Measurements from ENCODE around the gene SEC61A1. TPM values are rescaled to one million over a fixed set of nuclear protein-coding genes. Genes with fewer than 3 reads are reported as not detected.

Gene SEC61A1
- total and polyA plus RNA-seq, 5 donors from 2014 or later: 112 to 127 (median 125) TPM

DNA sequence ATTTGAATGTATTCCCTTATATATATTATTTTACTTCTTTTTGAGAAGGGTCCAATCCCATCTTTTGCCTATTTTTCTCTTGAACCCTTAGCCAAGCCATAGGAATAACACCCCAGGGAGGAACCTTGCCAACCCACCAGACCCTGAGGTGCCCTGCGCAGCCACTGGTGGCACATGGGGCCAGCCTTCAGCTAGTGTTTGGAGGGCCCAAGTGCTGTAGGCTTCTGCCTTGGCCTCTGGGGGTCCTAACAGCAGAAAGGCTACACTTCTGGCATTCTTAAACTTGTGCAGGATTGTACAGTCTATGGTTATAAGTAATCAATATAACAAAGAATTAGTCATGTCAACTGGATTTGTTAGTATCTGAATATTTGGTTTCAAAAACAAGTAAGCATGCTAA is 36.9 kb downstream of the SEC61A1 start:
- H3K4me1 ChIP-seq (ENCODE audit: control insufficient read depth, insufficient read depth, low read length, poor library complexity, severe bottlenecking): no peaks in the 10 kb centered on the region
- DNase-seq: no peak
- H3K27me3 ChIP-seq (ENCODE audit: control insufficient read depth, insufficient read depth, low read length): no peaks in the 10 kb centered on the region
- Mint-ChIP-seq H3K4me1 (peaks cover 0 to 2% (median 0%) of the 10 kb centered on the region in 4 donors), H3K36me3 (peaks cover 52% of the 10 kb centered on the region), H3K4me3 (no peak overlapping the region), H3K9me3 (no peaks in the 10 kb centered on the region), H3K27me3 (no peaks in the 10 kb centered on the region), H3K27ac (no peak overlapping the region)
- no peak overlapping the region for H3K27ac ChIP-seq (ENCODE audit: insufficient read depth, low read length, poor library complexity, severe bottlenecking)
- H3K4me3 ChIP-seq (ENCODE audit: low read depth, low read length): no peak overlapping the region
- no peak for ATAC-seq (ENCODE audit: low read depth in 2 of 2)
- H3K36me3 ChIP-seq (ENCODE audit: control insufficient read depth, insufficient read depth, low read length): peaks cover 55% of the 10 kb centered on the region
- H3K9me3 ChIP-seq (ENCODE audit: control insufficient read depth in 2 of 2, low read length in 2 of 2): no peaks in the 10 kb centered on the region

GRCh38 chr3:128091586-128091985 is 39.3 kb downstream of the SEC61A1 start:
- ATAC-seq (ENCODE audit: low read depth in 2 of 2) (no peak), DNase-seq (no peak)
- no peaks in the 10 kb centered on the region for H3K4me1 ChIP-seq (ENCODE audit: control insufficient read depth, insufficient read depth, low read length, poor library complexity, severe bottlenecking)
- no peak overlapping the region for H3K27ac ChIP-seq (ENCODE audit: insufficient read depth, low read length, poor library complexity, severe bottlenecking)
- H3K27me3 ChIP-seq (ENCODE audit: control insufficient read depth, insufficient read depth, low read length): no peaks in the 10 kb centered on the region
- no peak overlapping the region for H3K4me3 Mint-ChIP-seq
- H3K9me3 Mint-ChIP-seq: no peaks in the 10 kb centered on the region
- no peaks in the 10 kb centered on the region for H3K9me3 ChIP-seq (ENCODE audit: control insufficient read depth in 2 of 2, low read length in 2 of 2)
- H3K27ac Mint-ChIP-seq: no peak overlapping the region
- H3K36me3 Mint-ChIP-seq: peaks cover 52% of the 10 kb centered on the region
- H3K36me3 ChIP-seq (ENCODE audit: control insufficient read depth, insufficient read depth, low read length): peaks cover 52% of the 10 kb centered on the region
- H3K27me3 Mint-ChIP-seq: no peaks in the 10 kb centered on the region
- H3K4me3 ChIP-seq (ENCODE audit: low read depth, low read length): no peak overlapping the region
- peaks cover 4 to 11% (median 7%) of the 10 kb centered on the region in 4 donors for H3K4me1 Mint-ChIP-seq

DNA sequence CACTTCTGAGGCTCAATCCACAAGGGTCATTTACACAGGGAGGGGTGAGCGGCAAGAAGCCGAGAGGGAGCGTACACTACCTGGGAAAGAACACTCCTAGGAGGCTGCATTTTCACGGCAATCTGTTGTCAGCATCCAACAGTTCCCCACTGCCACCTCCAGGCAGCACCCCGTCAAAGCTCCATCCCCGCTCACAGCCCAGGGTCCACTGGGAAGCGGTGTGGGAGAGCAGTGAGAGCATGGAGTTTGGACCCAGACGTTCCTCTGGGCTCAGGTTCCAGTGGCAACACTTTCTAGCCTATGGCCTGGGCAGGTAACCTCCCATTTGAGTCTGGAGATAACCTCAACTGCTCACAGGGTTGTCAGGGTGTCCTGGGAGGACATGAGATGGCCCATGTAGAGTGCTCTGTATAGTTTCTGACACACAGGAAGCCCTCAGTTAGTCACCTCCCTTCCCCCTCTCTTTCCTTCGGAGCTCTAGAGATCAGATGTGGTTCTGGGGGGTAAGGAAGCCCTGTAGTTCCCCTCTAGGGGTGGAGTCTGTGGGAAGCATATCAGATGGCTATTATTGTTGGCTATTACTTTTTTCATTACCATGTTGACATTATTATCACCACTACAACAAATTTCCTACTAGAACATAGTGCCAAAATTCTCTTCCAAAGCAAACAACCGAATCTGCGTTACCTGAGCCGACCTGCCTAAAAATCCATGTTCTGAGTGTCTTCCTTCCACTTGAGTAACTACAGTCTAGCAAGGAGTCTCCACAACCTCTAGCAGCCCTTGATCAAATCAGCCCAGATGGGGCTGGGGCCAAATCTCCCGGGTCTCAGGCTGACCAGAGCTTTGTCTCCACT is 42.3 kb downstream of the SEC61A1 start:
- ATAC-seq (ENCODE audit: low read depth in 2 of 2): no peak
- Mint-ChIP-seq H3K27me3 (no peaks in the 10 kb centered on the region), H3K4me3 (no peak overlapping the region), H3K27ac (peak overlapping the region in 2 of 3 donors; percentile 0 to 2), H3K36me3 (peaks cover 62% of the 10 kb centered on the region), H3K4me1 (peaks cover 4 to 11% (median 7%) of the 10 kb centered on the region in 4 donors), H3K9me3 (no peaks in the 10 kb centered on the region)
- Histone ChIP-seq H3K4me1 (ENCODE audit: control insufficient read depth, insufficient read depth, low read length, poor library complexity, severe bottlenecking) (no peaks in the 10 kb centered on the region), H3K27me3 (ENCODE audit: control insufficient read depth, insufficient read depth, low read length) (no peaks in the 10 kb centered on the region), H3K4me3 (ENCODE audit: low read depth, low read length) (no peak overlapping the region), H3K27ac (ENCODE audit: insufficient read depth, low read length, poor library complexity, severe bottlenecking) (no peak overlapping the region), H3K9me3 (ENCODE audit: control insufficient read depth in 2 of 2, low read length in 2 of 2) (no peaks in the 10 kb centered on the region), H3K36me3 (ENCODE audit: control insufficient read depth, insufficient read depth, low read length) (peaks cover 69% of the 10 kb centered on the region)
- peak in 1 of 3 donors; percentile 34 for DNase-seq

GRCh38 chr3:128095222-128095703 is 43.0 kb downstream of the SEC61A1 start:
- H3K4me3 ChIP-seq (ENCODE audit: low read depth, low read length): no peak overlapping the region
- peaks cover 67% of the 10 kb centered on the region for H3K36me3 Mint-ChIP-seq
- peak overlapping the region in 1 of 4 donors; percentile 9 for H3K4me3 Mint-ChIP-seq
- H3K27me3 Mint-ChIP-seq: no peaks in the 10 kb centered on the region
- peaks cover 76% of the 10 kb centered on the region for H3K36me3 ChIP-seq (ENCODE audit: control insufficient read depth, insufficient read depth, low read length)
- no peaks in the 10 kb centered on the region for H3K27me3 ChIP-seq (ENCODE audit: control insufficient read depth, insufficient read depth, low read length)
- ATAC-seq (ENCODE audit: low read depth in 2 of 2): peak; percentile 95 to 97
- peaks cover 4 to 11% (median 7%) of the 10 kb centered on the region in 4 donors for H3K4me1 Mint-ChIP-seq
- no peaks in the 10 kb centered on the region for H3K4me1 ChIP-seq (ENCODE audit: control insufficient read depth, insufficient read depth, low read length, poor library complexity, severe bottlenecking)
- peak; percentile 65 to 81 (median 78) for DNase-seq
- no peak overlapping the region for H3K27ac ChIP-seq (ENCODE audit: insufficient read depth, low read length, poor library complexity, severe bottlenecking)
- H3K9me3 ChIP-seq (ENCODE audit: control insufficient read depth in 2 of 2, low read length in 2 of 2): no peaks in the 10 kb centered on the region
- peak overlapping the region in 1 of 3 donors; percentile 78 for H3K27ac Mint-ChIP-seq
- H3K9me3 Mint-ChIP-seq: no peaks in the 10 kb centered on the region

DNA sequence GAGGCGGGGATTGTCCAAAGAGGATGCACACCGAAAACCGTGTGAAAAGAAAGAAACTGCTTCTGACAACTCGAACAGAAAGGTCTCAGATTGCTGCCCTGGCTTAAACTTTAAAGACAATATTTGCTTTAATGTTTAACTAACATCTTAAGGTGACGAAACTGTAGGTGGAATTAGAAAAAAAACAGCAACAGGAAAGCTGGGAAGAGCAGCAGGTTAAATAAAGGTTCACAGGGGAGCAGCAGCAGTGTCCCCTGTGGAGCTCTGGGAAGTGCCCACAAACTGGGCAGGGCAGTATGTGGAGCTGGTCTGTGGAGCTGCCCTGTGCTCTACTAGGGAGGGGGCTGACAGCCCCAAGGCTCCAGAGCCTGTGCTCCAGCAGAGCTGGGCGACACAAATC is 46.0 kb downstream of the SEC61A1 start:
- no peaks in the 10 kb centered on the region for H3K4me1 ChIP-seq (ENCODE audit: control insufficient read depth, insufficient read depth, low read length, poor library complexity, severe bottlenecking)
- ATAC-seq (ENCODE audit: low read depth in 2 of 2) (no peak), DNase-seq (no peak)
- H3K4me3 ChIP-seq (ENCODE audit: low read depth, low read length): no peak overlapping the region
- Mint-ChIP-seq H3K9me3 (no peaks in the 10 kb centered on the region), H3K27ac (peak overlapping the region in 1 of 3 donors; percentile 36), H3K27me3 (no peaks in the 10 kb centered on the region), H3K4me3 (no peak overlapping the region), H3K4me1 (peaks cover 4 to 9% (median 7%) of the 10 kb centered on the region in 4 donors), H3K36me3 (peaks cover 72% of the 10 kb centered on the region)
- no peaks in the 10 kb centered on the region for H3K27me3 ChIP-seq (ENCODE audit: control insufficient read depth, insufficient read depth, low read length)
- H3K36me3 ChIP-seq (ENCODE audit: control insufficient read depth, insufficient read depth, low read length): peaks cover 93% of the 10 kb centered on the region
- no peaks in the 10 kb centered on the region for H3K9me3 ChIP-seq (ENCODE audit: control insufficient read depth in 2 of 2, low read length in 2 of 2)
- no peak overlapping the region for H3K27ac ChIP-seq (ENCODE audit: insufficient read depth, low read length, poor library complexity, severe bottlenecking)

DNA sequence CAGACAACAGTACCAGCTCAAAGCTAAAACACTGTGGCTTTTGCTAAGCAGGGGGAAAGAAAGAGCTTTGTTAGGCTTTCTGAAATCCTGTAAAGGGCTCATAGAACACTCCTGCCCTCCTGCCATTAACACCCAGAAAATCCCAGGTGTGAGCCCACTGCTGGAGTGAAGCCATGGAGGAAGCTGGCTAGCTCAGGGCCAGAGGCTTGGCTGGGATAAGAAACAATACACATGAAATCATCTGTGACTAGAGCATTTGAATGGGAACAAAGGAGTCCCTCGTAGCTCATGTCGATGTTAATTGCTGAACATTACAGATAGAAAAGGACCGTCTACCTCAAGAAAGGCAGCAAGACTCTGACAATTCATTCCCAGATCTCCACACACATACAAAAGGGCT is 47.9 kb downstream of the SEC61A1 start:
- Mint-ChIP-seq H3K36me3 (peaks cover 72% of the 10 kb centered on the region), H3K4me3 (no peak overlapping the region), H3K27ac (peak overlapping the region in 1 of 3 donors; percentile 22), H3K4me1 (peaks cover under 1 to 6% (median 2%) of the 10 kb centered on the region in 4 donors), H3K27me3 (no peaks in the 10 kb centered on the region), H3K9me3 (no peaks in the 10 kb centered on the region)
- ATAC-seq (ENCODE audit: low read depth in 2 of 2): no peak
- H3K27me3 ChIP-seq (ENCODE audit: control insufficient read depth, insufficient read depth, low read length): no peaks in the 10 kb centered on the region
- no peaks in the 10 kb centered on the region for H3K4me1 ChIP-seq (ENCODE audit: control insufficient read depth, insufficient read depth, low read length, poor library complexity, severe bottlenecking)
- H3K36me3 ChIP-seq (ENCODE audit: control insufficient read depth, insufficient read depth, low read length): peaks cover 94% of the 10 kb centered on the region
- DNase-seq: no peak
- no peak overlapping the region for H3K4me3 ChIP-seq (ENCODE audit: low read depth, low read length)
- no peak overlapping the region for H3K27ac ChIP-seq (ENCODE audit: insufficient read depth, low read length, poor library complexity, severe bottlenecking)
- H3K9me3 ChIP-seq (ENCODE audit: control insufficient read depth in 2 of 2, low read length in 2 of 2): no peaks in the 10 kb centered on the region

DNA sequence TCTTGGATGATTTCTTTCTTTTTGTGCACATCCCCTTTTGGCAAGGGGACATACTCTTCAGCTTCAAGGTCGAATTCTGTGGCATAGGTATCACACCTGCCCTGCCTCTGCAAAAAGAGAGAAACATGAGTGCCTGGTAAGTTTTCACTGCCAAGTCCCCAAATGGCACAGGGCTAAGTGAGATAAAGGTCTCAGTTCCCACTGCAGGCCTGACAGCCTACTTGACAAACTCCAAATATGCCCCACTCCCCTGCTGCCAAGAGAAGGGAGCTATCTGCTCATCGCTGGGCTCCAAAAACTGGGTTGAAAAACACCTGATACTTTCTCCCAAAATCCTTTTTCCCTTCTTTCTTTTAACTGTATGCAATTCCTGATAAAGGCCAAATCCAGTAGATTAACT is 48.4 kb downstream of the SEC61A1 start:
- Mint-ChIP-seq H3K9me3 (no peaks in the 10 kb centered on the region), H3K27me3 (no peaks in the 10 kb centered on the region), H3K27ac (peak overlapping the region in 1 of 3 donors; percentile 22), H3K36me3 (peaks cover 68% of the 10 kb centered on the region), H3K4me3 (no peak overlapping the region), H3K4me1 (peaks cover 0 to 2% (median 0%) of the 10 kb centered on the region in 4 donors)
- ATAC-seq (ENCODE audit: low read depth in 2 of 2) (no peak), DNase-seq (no peak)
- Histone ChIP-seq H3K4me3 (ENCODE audit: low read depth, low read length) (no peak overlapping the region), H3K27ac (ENCODE audit: insufficient read depth, low read length, poor library complexity, severe bottlenecking) (no peak overlapping the region), H3K4me1 (ENCODE audit: control insufficient read depth, insufficient read depth, low read length, poor library complexity, severe bottlenecking) (no peaks in the 10 kb centered on the region), H3K27me3 (ENCODE audit: control insufficient read depth, insufficient read depth, low read length) (no peaks in the 10 kb centered on the region), H3K9me3 (ENCODE audit: control insufficient read depth in 2 of 2, low read length in 2 of 2) (no peaks in the 10 kb centered on the region), H3K36me3 (ENCODE audit: control insufficient read depth, insufficient read depth, low read length) (peaks cover 92% of the 10 kb centered on the region)
